PC-3 (cell line): Measurements from ENCODE around the gene SAMD9. TPM values are rescaled to one million over a fixed set of nuclear protein-coding genes. Genes with fewer than 3 reads are reported as not detected.
A peak's percentile ranks its signal among the peaks of the same experiment; 100 is the strongest.

Source experiments
- ATAC-seq: fragments of 200-7000 bp; cut with Tn5 transposase; 2 replicates; pipeline ENCODE4 v1.9.1; 2020; ENCODE audit warnings: mild to moderate bottlenecking, moderate library complexity
- BruUV-seq: library from RNA; stranded (reverse); fragments of 400-500 nt; replicated peaks from 2 replicates; lab custom pipeline; 2021; lab: Mats Ljungman, UMichigan
- CTCF ChIA-PET: fragments of 300-600 bp; sonication (Branson Sonifier 250); formaldehyde crosslinking; loops from one replicate; lab custom pipeline; 2022; ENCODE audit warnings: antibody characterized with exemption; lab: Charles Lee
- POLR2A ChIA-PET: fragments of 300-600 bp; sonication (Branson Sonifier 250); formaldehyde crosslinking; loops from one replicate; lab custom pipeline; 2022; ENCODE audit warnings: antibody characterized with exemption; ENCODE audit not compliant: unreplicated experiment; lab: Charles Lee
- DNase-seq: peaks from one replicate; pipeline ENCODE4 v3.0.0-alpha.2; 2015
- H2AFZ ChIP-seq: fragments of 300-600 bp; sonication (generic); 2 replicates; pipeline ENCODE4 v1.6.0; 2016; ENCODE audit warnings: antibody characterized with exemption, low read length
- H3F3A ChIP-seq: fragments of 300-600 bp; sonication (generic); one replicate; pipeline ENCODE4 v1.6.0; 2017; ENCODE audit warnings: antibody characterized with exemption, low read length, control low read depth, mild to moderate bottlenecking; ENCODE audit not compliant: unreplicated experiment
- H3K27ac ChIP-seq: fragments of 300-600 bp; sonication (generic); 2 replicates; pipeline ENCODE4 v1.5.1; 2016; ENCODE audit warnings: mild to moderate bottlenecking, low read length
- H3K27me3 ChIP-seq: fragments of 300-600 bp; sonication (generic); 2 replicates; pipeline ENCODE4 v1.6.1; 2016; ENCODE audit warnings: low read length, mixed read lengths
- H3K36me3 ChIP-seq: fragments of 300-600 bp; sonication (generic); 2 replicates; pipeline ENCODE4 v1.6.1; 2016; ENCODE audit warnings: low read depth, mixed run types, low read length, mixed read lengths
- H3K4me1 ChIP-seq: fragments of 300-600 bp; sonication (generic); 2 replicates; pipeline ENCODE4 v1.5.1; 2016; ENCODE audit warnings: low read length; ENCODE audit not compliant: insufficient read depth
- H3K4me2 ChIP-seq: fragments of 300-600 bp; sonication (generic); 2 replicates; pipeline ENCODE4 v1.6.0; 2016; ENCODE audit warnings: low read length
- H3K4me3 ChIP-seq: fragments of 300-600 bp; sonication (generic); 2 replicates; pipeline ENCODE4 v1.5.1; 2016; ENCODE audit warnings: mild to moderate bottlenecking, low read length, mixed read lengths
- H3K79me2 ChIP-seq: fragments of 300-600 bp; sonication (generic); 2 replicates; pipeline ENCODE4 v1.6.1; 2017; ENCODE audit warnings: low read length, mixed read lengths
- H3K9ac ChIP-seq: fragments of 300-600 bp; sonication (generic); 2 replicates; pipeline ENCODE4 v1.6.0; 2016; ENCODE audit warnings: mild to moderate bottlenecking, low read length
- H3K9me2 ChIP-seq: fragments of 300-600 bp; sonication (generic); replicated peaks from 2 replicates; pipeline ENCODE4 v1.6.1; 2016; ENCODE audit warnings: mixed run types, low read length, mixed read lengths
- H3K9me3 ChIP-seq: fragments of 300-600 bp; sonication (generic); 2 replicates; pipeline ENCODE4 v1.6.1; 2016; ENCODE audit warnings: low read length, mixed read lengths
- H4K20me1 ChIP-seq: fragments of 300-600 bp; sonication (generic); 2 replicates; pipeline ENCODE4 v1.6.1; 2016; ENCODE audit warnings: low read length, mixed read lengths
- EZH2 ChIP-seq: fragments of 300-600 bp; sonication (generic); IDR thresholded peaks from one replicate; pipeline ENCODE4 v1.6.1; 2017; ENCODE audit warnings: antibody characterized with exemption, mild to moderate bottlenecking, low read length; ENCODE audit not compliant: unreplicated experiment
- EZH2phosphoT487 ChIP-seq: fragments of 300-600 bp; sonication (generic); IDR thresholded peaks from 2 replicates; pipeline ENCODE4 v1.6.1; 2018; ENCODE audit warnings: mild to moderate bottlenecking, antibody characterized with exemption, low read length, borderline replicate concordance
- intact Hi-C: fragments of 100-400 bp; cut with micrococcal nuclease; formaldehyde crosslinking; loops from 2 replicates; pipeline ENCODE4 v1.9.0; 2023
- total RNA-seq: library from RNA; depleted of rRNA; stranded (reverse); fragments of >200 nt; gene quantifications from 2 replicates; pipeline ENCODE4 v1.2.3, GENCODE V29; 2014
- TF ChIP-seq, protein P1 (sequence below): fragments of 300-600 bp; sonication (generic); conservative IDR thresholded peaks from 2 replicates; pipeline ENCODE4 v1.5.1; 2017; ENCODE audit warnings: antibody characterized with exemption, low read depth, mild to moderate bottlenecking, low read length

SAMD9 gene
- total RNA-seq, 1 experiment from 2014 or later, result 3.0 TPM

DNA sequence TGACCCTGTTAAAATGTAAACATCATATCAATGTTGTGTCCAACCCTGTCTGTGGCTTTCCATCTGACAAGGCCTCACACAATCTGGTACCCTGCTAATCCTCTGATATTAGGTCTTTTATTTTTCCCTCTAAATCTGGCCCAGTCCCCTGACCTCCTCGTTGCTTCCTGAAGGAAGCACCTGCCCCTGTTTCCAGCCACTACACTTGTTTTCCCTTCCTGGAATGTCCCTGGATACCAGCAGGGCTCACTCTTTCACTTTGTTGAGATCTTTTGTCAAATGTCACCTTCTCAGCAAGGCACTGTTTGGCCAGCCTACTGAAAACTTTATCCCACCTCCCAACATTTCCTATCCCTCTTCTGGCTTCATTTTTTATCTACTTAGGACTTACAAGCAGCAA lies 28.3 kb upstream of the SAMD9 start:
- ATAC-seq (no peak), DNase-seq (no peak)
- H3K9me2 ChIP-seq, result no peaks in the 10 kb centered on the region
- H3K9ac ChIP-seq, result no peak overlapping the region
- TF ChIP-seq EZH2, result no peak
- no peak for TF ChIP-seq EZH2phosphoT487
- TF ChIP-seq, protein P1, sequence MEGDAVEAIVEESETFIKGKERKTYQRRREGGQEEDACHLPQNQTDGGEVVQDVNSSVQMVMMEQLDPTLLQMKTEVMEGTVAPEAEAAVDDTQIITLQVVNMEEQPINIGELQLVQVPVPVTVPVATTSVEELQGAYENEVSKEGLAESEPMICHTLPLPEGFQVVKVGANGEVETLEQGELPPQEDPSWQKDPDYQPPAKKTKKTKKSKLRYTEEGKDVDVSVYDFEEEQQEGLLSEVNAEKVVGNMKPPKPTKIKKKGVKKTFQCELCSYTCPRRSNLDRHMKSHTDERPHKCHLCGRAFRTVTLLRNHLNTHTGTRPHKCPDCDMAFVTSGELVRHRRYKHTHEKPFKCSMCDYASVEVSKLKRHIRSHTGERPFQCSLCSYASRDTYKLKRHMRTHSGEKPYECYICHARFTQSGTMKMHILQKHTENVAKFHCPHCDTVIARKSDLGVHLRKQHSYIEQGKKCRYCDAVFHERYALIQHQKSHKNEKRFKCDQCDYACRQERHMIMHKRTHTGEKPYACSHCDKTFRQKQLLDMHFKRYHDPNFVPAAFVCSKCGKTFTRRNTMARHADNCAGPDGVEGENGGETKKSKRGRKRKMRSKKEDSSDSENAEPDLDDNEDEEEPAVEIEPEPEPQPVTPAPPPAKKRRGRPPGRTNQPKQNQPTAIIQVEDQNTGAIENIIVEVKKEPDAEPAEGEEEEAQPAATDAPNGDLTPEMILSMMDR, result no peak
- H3K9me3 ChIP-seq, result no peaks in the 10 kb centered on the region
- no peaks in the 10 kb centered on the region for H3K36me3 ChIP-seq
- no peak overlapping the region for H3K4me3 ChIP-seq
- intact Hi-C loops, result loop anchor here (2.0 kb wide), 1 partner anchor 27 kb away; no protein-coding TSS in a partner anchor
- no peak overlapping the region for H3K27ac ChIP-seq
- ChIA-PET CTCF (no interaction called here), POLR2A (no interaction called here)
- H3K4me1 ChIP-seq, result peaks cover 48% of the 10 kb centered on the region
- H3F3A ChIP-seq, result no peaks in the 10 kb centered on the region
- no TSS peak for BruUV-seq
- H3K4me2 ChIP-seq, result no peak overlapping the region
- H4K20me1 ChIP-seq, result no peaks in the 10 kb centered on the region
- H3K79me2 ChIP-seq, result no peaks in the 10 kb centered on the region
- no peaks in the 10 kb centered on the region for H3K27me3 ChIP-seq
- no peak overlapping the region for H2AFZ ChIP-seq

DNA sequence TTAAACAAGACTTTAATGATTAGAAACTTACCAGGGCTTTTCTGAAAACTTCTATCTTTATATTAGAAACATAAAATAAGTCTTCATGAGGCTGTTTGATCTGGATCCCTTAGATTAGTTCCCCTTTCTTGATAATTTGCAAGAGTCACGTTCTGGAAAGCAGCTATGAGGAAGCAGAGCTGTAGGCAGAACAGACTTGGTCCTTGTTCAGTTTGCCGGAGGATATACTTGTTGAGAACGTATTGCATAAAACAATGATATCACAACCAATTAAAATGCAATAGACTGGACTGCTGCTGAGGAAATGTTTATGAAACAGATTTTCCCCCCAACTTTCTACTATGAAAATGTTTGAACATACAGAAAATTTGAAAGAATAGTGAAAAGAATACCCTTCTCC lies 27.6 kb upstream of the SAMD9 start:
- Histone ChIP-seq H3F3A (no peaks in the 10 kb centered on the region), H3K9me3 (no peaks in the 10 kb centered on the region), H2AFZ (no peak overlapping the region), H3K4me2 (no peak overlapping the region), H3K27ac (no peak overlapping the region), H3K4me3 (no peak overlapping the region), H3K9ac (no peak overlapping the region), H3K79me2 (no peaks in the 10 kb centered on the region), H3K4me1 (peaks cover 41% of the 10 kb centered on the region), H4K20me1 (no peaks in the 10 kb centered on the region), H3K9me2 (no peaks in the 10 kb centered on the region), H3K36me3 (no peaks in the 10 kb centered on the region), H3K27me3 (no peaks in the 10 kb centered on the region)
- intact Hi-C loops, result no loop called here
- ATAC-seq, result no peak
- TF ChIP-seq EZH2 (no peak), EZH2phosphoT487 (no peak)
- TF ChIP-seq, protein P1, result no peak
- DNase-seq, result no peak
- ChIA-PET CTCF (no interaction called here), POLR2A (no interaction called here)
- no TSS peak for BruUV-seq

GRCh38 chr7:93142127-93142526 lies 24.3 kb upstream of the SAMD9 start:
- BruUV-seq, result no TSS peak
- CTCF ChIA-PET, result no interaction called here

More at GRCh38 chr7:93142127-93142526, 24.3 kb upstream of the SAMD9 start:
- no peaks in the 10 kb centered on the region for H3K9me3 ChIP-seq
- TF ChIP-seq EZH2phosphoT487, result no peak
- TF ChIP-seq EZH2, result no peak
- H3K27ac ChIP-seq, result peak overlapping the region; percentile 66
- H4K20me1 ChIP-seq, result no peaks in the 10 kb centered on the region
- H3K36me3 ChIP-seq, result no peaks in the 10 kb centered on the region
- H3K4me2 ChIP-seq, result 0 out of 2 replicates have a peak overlapping the region, but pooled peaks have one; percentile 6
- H3K27me3 ChIP-seq, result no peaks in the 10 kb centered on the region
- no peaks in the 10 kb centered on the region for H3F3A ChIP-seq
- POLR2A ChIA-PET, result no interaction called here
- peaks cover 17% of the 10 kb centered on the region for H3K4me1 ChIP-seq
- no peak overlapping the region for H2AFZ ChIP-seq
- intact Hi-C loops, result no loop called here
- ATAC-seq, result peak; percentile 78
- peak overlapping the region; percentile 4; the same call in 1 of the 2 replicates for H3K9ac ChIP-seq
- H3K79me2 ChIP-seq, result no peaks in the 10 kb centered on the region
- no peak overlapping the region for H3K4me3 ChIP-seq
- peak; percentile 46 for DNase-seq
- no peaks in the 10 kb centered on the region for H3K9me2 ChIP-seq
